ENCODE data around the gene SLC2A13. TPM values are rescaled to one million over a fixed set of nuclear protein-coding genes. Genes with fewer than 3 reads are reported as not detected.
A peak's percentile ranks its signal among the peaks of the same experiment; 100 is the strongest.

SLC2A13 gene
- total and polyA plus RNA-seq, 2 donors (not counting 3 experiments of a cell fraction or from before 2014, with no cell fraction given) = 1.2 to 4.9 TPM

DNA sequence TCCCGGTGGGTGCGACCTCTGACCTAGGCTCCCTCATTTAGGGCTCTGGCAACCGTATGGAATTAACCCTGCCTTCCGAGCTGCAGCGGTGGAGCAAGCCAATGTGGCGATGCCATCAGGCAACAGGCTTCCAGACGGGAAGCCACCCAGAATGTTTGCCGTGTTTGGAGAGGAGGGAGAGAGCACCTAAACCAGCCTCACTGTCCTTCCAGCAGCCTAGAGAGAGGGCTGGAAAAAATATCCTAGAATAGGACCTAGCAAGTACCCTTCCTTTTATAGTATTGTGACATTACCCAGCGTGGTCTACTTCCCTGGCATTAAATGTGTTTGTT, 287 bp upstream of the SLC2A13 start:
- no peaks in the 10 kb centered on the region for H3K9me3 ChIP-seq (replicated peaks; ENCODE audit: control insufficient read depth, insufficient read depth, low read length)
- H2AFZ ChIP-seq (ENCODE audit: low read depth, low read length) = peak overlapping the region; percentile 43
- BruUV-seq (replicated peaks) = no TSS peak
- peak overlapping the region in 2 of 3 experiments; percentile 21 to 38 for H3K4me3 ChIP-seq (replicated peaks in 1 of 3; ENCODE audit: insufficient read depth in 1 of 3, low read depth in 1 of 3, low read length in 3 of 3)
- no peaks in the 10 kb centered on the region for H3K27me3 ChIP-seq (ENCODE audit: control insufficient read depth in 2 of 2, insufficient read depth in 2 of 2, low read length in 2 of 2)
- dilution Hi-C loops (cut with MboI; ENCODE audit: extremely low pct_ligation_motif_present, low sequenced_read_pairs) (no loop called here), intact Hi-C loops (cut with micrococcal nuclease) (loop anchor here (10.0 kb wide), 1 partner anchor 791 kb away; no protein-coding TSS in a partner anchor)
- H3K4me2 ChIP-seq (ENCODE audit: insufficient read depth, low read length) = peak overlapping the region; percentile 54
- H3K9me1 ChIP-seq (replicated peaks; ENCODE audit: control insufficient read depth, extremely low read depth, insufficient read depth, low read length) = no peaks in the 10 kb centered on the region
- H3K79me2 ChIP-seq (ENCODE audit: control insufficient read depth, insufficient read depth, low read length) = no peaks in the 10 kb centered on the region
- POLR2A ChIA-PET = interaction anchor here (1.0 kb wide), 1 partner anchor 95 kb away, joined by 3 read pairs; no protein-coding TSS in a partner anchor
- FAIRE-seq (no peak), DNase-seq (ENCODE audit: low read depth, low spot score) (no peak)
- no peaks in the 10 kb centered on the region for H3K36me3 ChIP-seq (ENCODE audit: control insufficient read depth in 2 of 2, extremely low read depth in 1 of 2, insufficient read depth in 2 of 2, low read length in 2 of 2)
- peaks cover 14% of the 10 kb centered on the region for H3K4me1 ChIP-seq (ENCODE audit: control insufficient read depth, extremely low read depth, insufficient read depth, low read length)
- H4K20me1 ChIP-seq (replicated peaks; ENCODE audit: control insufficient read depth, extremely low read depth, insufficient read depth, low read length) = no peaks in the 10 kb centered on the region
- CTCF ChIA-PET = interaction anchor here (0.9 to 8.0 kb wide), 11 partner anchors 9 to 341 kb away, joined by 3 to 189 read pairs (median 5); no protein-coding TSS in a partner anchor
- no peak overlapping the region for H3K27ac ChIP-seq (ENCODE audit: insufficient read depth, low read depth, low read length)
- no peak overlapping the region for H3K9ac ChIP-seq (replicated peaks; ENCODE audit: extremely low read depth, insufficient read depth, low read length)
- no peak for TF ChIP-seq MYC (IDR thresholded peaks at IDR 0.05; ENCODE audit: low read depth, low read length)
- no peak for TF ChIP-seq GATA2 (IDR thresholded peaks at IDR 0.05; ENCODE audit: insufficient read depth, insufficient read length, low read depth, low read length)
- TF ChIP-seq JUN (IDR thresholded peaks at IDR 0.05; ENCODE audit: borderline replicate concordance, insufficient read depth, insufficient read length, low read depth) = no peak

DNA sequence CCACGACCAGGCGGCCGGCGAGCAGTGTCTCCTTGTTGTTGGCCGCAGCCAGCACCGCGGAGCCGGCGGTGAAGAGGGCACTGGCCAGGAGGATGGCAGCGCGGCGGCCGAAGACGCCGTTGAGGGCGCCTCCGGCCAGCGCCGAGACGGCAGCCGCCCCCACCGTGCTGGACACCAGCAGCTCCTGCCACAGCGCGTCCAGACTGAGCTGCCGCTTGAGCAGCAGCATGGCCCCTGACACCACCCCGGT, 691 bp downstream of the SLC2A13 start:
- Histone ChIP-seq H3K36me3 (ENCODE audit: control insufficient read depth in 2 of 2, extremely low read depth in 1 of 2, insufficient read depth in 2 of 2, low read length in 2 of 2) (no peaks in the 10 kb centered on the region), H4K20me1 (replicated peaks; ENCODE audit: control insufficient read depth, extremely low read depth, insufficient read depth, low read length) (no peaks in the 10 kb centered on the region), H2AFZ (ENCODE audit: low read depth, low read length) (peak overlapping the region; percentile 94), H3K27me3 (ENCODE audit: control insufficient read depth in 2 of 2, insufficient read depth in 2 of 2, low read length in 2 of 2) (no peaks in the 10 kb centered on the region), H3K9ac (replicated peaks; ENCODE audit: extremely low read depth, insufficient read depth, low read length) (peak overlapping the region; percentile 52), H3K4me3 (replicated peaks in 1 of 3; ENCODE audit: insufficient read depth in 1 of 3, low read depth in 1 of 3, low read length in 3 of 3) (peak overlapping the region; percentile 59 to 75 (median 65)), H3K79me2 (ENCODE audit: control insufficient read depth, insufficient read depth, low read length) (no peaks in the 10 kb centered on the region), H3K4me1 (ENCODE audit: control insufficient read depth, extremely low read depth, insufficient read depth, low read length) (peaks cover 14% of the 10 kb centered on the region), H3K9me1 (replicated peaks; ENCODE audit: control insufficient read depth, extremely low read depth, insufficient read depth, low read length) (no peaks in the 10 kb centered on the region), H3K9me3 (replicated peaks; ENCODE audit: control insufficient read depth, insufficient read depth, low read length) (no peaks in the 10 kb centered on the region), H3K27ac (ENCODE audit: insufficient read depth, low read depth, low read length) (no peak overlapping the region), H3K4me2 (ENCODE audit: insufficient read depth, low read length) (peak overlapping the region; percentile 32)
- DNase-seq (ENCODE audit: low read depth, low spot score) = no peak
- FAIRE-seq = peak; percentile 58
- POLR2A ChIA-PET = no interaction called here
- no TSS peak for BruUV-seq (replicated peaks)
- intact Hi-C loops (cut with micrococcal nuclease) (loop anchor here (1.0 to 10.0 kb wide), 2 partner anchors 662 to 790 kb away; partner anchors contain the start of gene KIF21A), dilution Hi-C loops (cut with MboI; ENCODE audit: extremely low pct_ligation_motif_present, low sequenced_read_pairs) (no loop called here)
- TF ChIP-seq, protein P1, sequence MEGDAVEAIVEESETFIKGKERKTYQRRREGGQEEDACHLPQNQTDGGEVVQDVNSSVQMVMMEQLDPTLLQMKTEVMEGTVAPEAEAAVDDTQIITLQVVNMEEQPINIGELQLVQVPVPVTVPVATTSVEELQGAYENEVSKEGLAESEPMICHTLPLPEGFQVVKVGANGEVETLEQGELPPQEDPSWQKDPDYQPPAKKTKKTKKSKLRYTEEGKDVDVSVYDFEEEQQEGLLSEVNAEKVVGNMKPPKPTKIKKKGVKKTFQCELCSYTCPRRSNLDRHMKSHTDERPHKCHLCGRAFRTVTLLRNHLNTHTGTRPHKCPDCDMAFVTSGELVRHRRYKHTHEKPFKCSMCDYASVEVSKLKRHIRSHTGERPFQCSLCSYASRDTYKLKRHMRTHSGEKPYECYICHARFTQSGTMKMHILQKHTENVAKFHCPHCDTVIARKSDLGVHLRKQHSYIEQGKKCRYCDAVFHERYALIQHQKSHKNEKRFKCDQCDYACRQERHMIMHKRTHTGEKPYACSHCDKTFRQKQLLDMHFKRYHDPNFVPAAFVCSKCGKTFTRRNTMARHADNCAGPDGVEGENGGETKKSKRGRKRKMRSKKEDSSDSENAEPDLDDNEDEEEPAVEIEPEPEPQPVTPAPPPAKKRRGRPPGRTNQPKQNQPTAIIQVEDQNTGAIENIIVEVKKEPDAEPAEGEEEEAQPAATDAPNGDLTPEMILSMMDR (IDR thresholded peaks at IDR 0.05; ENCODE audit: extremely low read depth in 1 of 2, insufficient read depth in 1 of 2, low read depth in 1 of 2, low read length in 2 of 2) = no peak
- TF ChIP-seq GATA2 (IDR thresholded peaks at IDR 0.05; ENCODE audit: insufficient read depth, insufficient read length, low read depth, low read length) = no peak
- no peak for TF ChIP-seq POLR2AphosphoS5 (IDR thresholded peaks at IDR 0.05; ENCODE audit: insufficient read depth, low read depth, low read length)
- TF ChIP-seq JUN (IDR thresholded peaks at IDR 0.05; ENCODE audit: borderline replicate concordance, insufficient read depth, insufficient read length, low read depth) = no peak
- no peak for TF ChIP-seq POLR2A (IDR thresholded peaks at IDR 0.05; ENCODE audit: low read depth, low read length)
- TF ChIP-seq MYC (IDR thresholded peaks at IDR 0.05; ENCODE audit: low read depth, low read length) = no peak
- TF ChIP-seq EZH2 (IDR thresholded peaks at IDR 0.05; ENCODE audit: borderline replicate concordance, low read depth, low read length, severe bottlenecking) = no peak
- TF ChIP-seq FOS (IDR thresholded peaks at IDR 0.05; ENCODE audit: borderline replicate concordance, insufficient read depth, low read length) = no peak
- TF ChIP-seq, protein P2, sequence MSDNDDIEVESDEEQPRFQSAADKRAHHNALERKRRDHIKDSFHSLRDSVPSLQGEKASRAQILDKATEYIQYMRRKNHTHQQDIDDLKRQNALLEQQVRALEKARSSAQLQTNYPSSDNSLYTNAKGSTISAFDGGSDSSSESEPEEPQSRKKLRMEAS (IDR thresholded peaks at IDR 0.05; ENCODE audit: insufficient read depth, insufficient read length) = no peak
- CTCF ChIA-PET = interaction anchor here (1.3 to 8.0 kb wide), 3 partner anchors 12 to 94 kb away, joined by 3 to 189 read pairs (median 19); no protein-coding TSS in a partner anchor
